HG02943 (cell line): ENCODE measurements around the gene IKBKE.

ENCODE experiments used
- ATAC-seq: cut with Tn5 transposase; IDR thresholded peaks from one replicate; pipeline ENCODE4 v1.9.1; 2021; ENCODE audit warnings: mild to moderate bottlenecking, low read depth, moderate library complexity; ENCODE audit not compliant: unreplicated experiment

IKBKE gene

GRCh38 chr1:206469933-206470691 is at the start of gene IKBKE:
IKBKE (plus strand) TSS chr1:206470476; CDS start chr1:206473228, 2,752 bp downstream.
- ATAC-seq = no peak

GRCh38 chr1:206421616-206422340 is 48.5 kb upstream of the IKBKE start:
- no peak for ATAC-seq

- no peak for ATAC-seq
Measured at GRCh38 chr1:206422525-206422924, 47.8 kb upstream of the IKBKE start.

- ATAC-seq = no peak
Measured at GRCh38 chr1:206427291-206427690, 43.0 kb upstream of the IKBKE start.

- no peak for ATAC-seq
Measured at GRCh38 chr1:206429421-206429820, 40.9 kb upstream of the IKBKE start.

GRCh38 chr1:206430031-206430983 is 40.0 kb upstream of the IKBKE start:
- peak; percentile 87 for ATAC-seq

- no peak for ATAC-seq
Measured at GRCh38 chr1:206435445-206435844, 34.8 kb upstream of the IKBKE start.

- no peak for ATAC-seq
Measured at GRCh38 chr1:206438554-206438953, 31.7 kb upstream of the IKBKE start.

- no peak for ATAC-seq
Measured at GRCh38 chr1:206439205-206439604, 31.1 kb upstream of the IKBKE start.

- no peak for ATAC-seq
Measured at GRCh38 chr1:206441336-206441967, 28.8 kb upstream of the IKBKE start.

GRCh38 chr1:206442101-206442500 is 28.2 kb upstream of the IKBKE start:
- no peak for ATAC-seq

GRCh38 chr1:206445116-206445515 is 25.2 kb upstream of the IKBKE start:
- ATAC-seq = no peak

GRCh38 chr1:206445911-206446356 is 24.3 kb upstream of the IKBKE start:
- no peak for ATAC-seq

GRCh38 chr1:206446688-206447421 is 23.4 kb upstream of the IKBKE start:
- ATAC-seq = no peak

- ATAC-seq = no peak
Measured at GRCh38 chr1:206447422-206447765, 22.9 kb upstream of the IKBKE start.

GRCh38 chr1:206447792-206448191 is 22.5 kb upstream of the IKBKE start:
- no peak for ATAC-seq

- no peak for ATAC-seq
Measured at GRCh38 chr1:206448471-206448870, 21.8 kb upstream of the IKBKE start.

- ATAC-seq = no peak
Measured at GRCh38 chr1:206449565-206449964, 20.7 kb upstream of the IKBKE start.

GRCh38 chr1:206450281-206450680 is 20.0 kb upstream of the IKBKE start:
- ATAC-seq = no peak
